ENCODE results near the gene SLC28A2. TPM values are rescaled to one million over a fixed set of nuclear protein-coding genes. Genes with fewer than 3 reads are reported as not detected.

SLC28A2 gene
- total and polyA plus RNA-seq, 2 donors (not counting 1 experiment from before 2014, with no cell fraction given), result not detected

- H3K27ac Mint-ChIP-seq, result no peak overlapping the region
- ATAC-seq (ENCODE audit: low read depth) (no peak), DNase-seq (no peak)
- H3K4me1 Mint-ChIP-seq, result no peaks in the 10 kb centered on the region
- intact Hi-C loops (cut with micrococcal nuclease), result no loop called here
- Histone ChIP-seq H3K27ac (ENCODE audit: low read length in 2 of 2) (no peak overlapping the region), H3K4me2 (replicated peaks; ENCODE audit: low read depth, low read length, poor library complexity, severe bottlenecking) (no peak overlapping the region), H3K27me3 (replicated peaks in 1 of 4; ENCODE audit: control extremely low read depth in 1 of 4, control insufficient read depth in 3 of 4, insufficient read depth in 4 of 4, low read length in 3 of 4) (peaks cover 0 to 11% (median 5%) of the 10 kb centered on the region in 4 experiments), H3K4me3 (ENCODE audit: control extremely low read depth in 1 of 5, extremely low read depth in 1 of 5, insufficient read depth in 1 of 5, low read depth in 2 of 5, low read length in 4 of 5) (no peak overlapping the region), H3K9me3 (ENCODE audit: control extremely low read depth in 1 of 3, control insufficient read depth in 2 of 3, insufficient read depth in 1 of 3, low read length in 2 of 3) (no peaks in the 10 kb centered on the region), H4K20me1 (ENCODE audit: control insufficient read depth, insufficient read depth, low read length, poor library complexity, severe bottlenecking) (no peaks in the 10 kb centered on the region), H3K36me3 (replicated peaks in 1 of 2; ENCODE audit: control extremely low read depth in 1 of 2, control insufficient read depth in 1 of 2, extremely low read depth in 1 of 2, insufficient read depth in 2 of 2, low read length in 1 of 2) (no peaks in the 10 kb centered on the region), H3K4me1 (ENCODE audit: control insufficient read depth in 2 of 2, insufficient read depth in 2 of 2, low read length in 2 of 2) (no peaks in the 10 kb centered on the region), H3K79me2 (ENCODE audit: control insufficient read depth, insufficient read depth, low read length) (no peaks in the 10 kb centered on the region), H2AFZ (ENCODE audit: insufficient read depth, low read depth, low read length, poor library complexity, severe bottlenecking) (no peak overlapping the region), H3K9ac (ENCODE audit: low read length) (no peak overlapping the region)
- 83% methylated on average over 2 of the region's 6 CpGs for WGBS (ENCODE audit: insufficient coverage)
- H3K27me3 Mint-ChIP-seq, result peaks cover 29% of the 10 kb centered on the region
- ChIA-PET CTCF (interaction anchor here (1.5 to 1.7 kb wide), 2 partner anchors 17 to 18 kb away, joined by 3 to 4 read pairs; no protein-coding TSS in a partner anchor), POLR2A (no interaction called here)
- TF ChIP-seq EZH2 (IDR thresholded peaks at IDR 0.05; ENCODE audit: borderline replicate concordance, insufficient read depth, low read depth, low read length, poor library complexity, severe bottlenecking), result no peak
- no peak for TF ChIP-seq CTCF (IDR thresholded peaks at IDR 0.05)
- H3K9me3 Mint-ChIP-seq (ENCODE audit: insufficient read depth), result no peaks in the 10 kb centered on the region
- H3K4me3 Mint-ChIP-seq, result no peak overlapping the region
These were observed 36.9 kb downstream of the SLC28A2 start for GRCh38 chr15:45288947-45289346.

GRCh38 chr15:45291822-45292582, 40.0 kb downstream of the SLC28A2 start:
- H3K4me1 Mint-ChIP-seq, result no peaks in the 10 kb centered on the region
- POLR2A ChIA-PET, result no interaction called here
- no peak for DNase-seq

More at GRCh38 chr15:45291822-45292582, 40.0 kb downstream of the SLC28A2 start:
- no peak overlapping the region for H3K27ac Mint-ChIP-seq
- H3K27ac ChIP-seq (ENCODE audit: low read length in 2 of 2), result no peak overlapping the region
- H3K36me3 ChIP-seq (replicated peaks in 1 of 2; ENCODE audit: control extremely low read depth in 1 of 2, control insufficient read depth in 1 of 2, extremely low read depth in 1 of 2, insufficient read depth in 2 of 2, low read length in 1 of 2), result no peaks in the 10 kb centered on the region
- no peaks in the 10 kb centered on the region for H4K20me1 ChIP-seq (ENCODE audit: control insufficient read depth, insufficient read depth, low read length, poor library complexity, severe bottlenecking)
- no peaks in the 10 kb centered on the region for H3K79me2 ChIP-seq (ENCODE audit: control insufficient read depth, insufficient read depth, low read length)
- intact Hi-C loops (cut with micrococcal nuclease), result no loop called here
- H3K9me3 ChIP-seq (ENCODE audit: control extremely low read depth in 1 of 3, control insufficient read depth in 2 of 3, insufficient read depth in 1 of 3, low read length in 2 of 3), result no peaks in the 10 kb centered on the region
- no peak overlapping the region for H2AFZ ChIP-seq (ENCODE audit: insufficient read depth, low read depth, low read length, poor library complexity, severe bottlenecking)
- no peak overlapping the region for H3K4me3 Mint-ChIP-seq
- H3K27me3 ChIP-seq (replicated peaks in 1 of 4; ENCODE audit: control extremely low read depth in 1 of 4, control insufficient read depth in 3 of 4, insufficient read depth in 4 of 4, low read length in 3 of 4), result no peaks in the 10 kb centered on the region
- no peak overlapping the region for H3K4me2 ChIP-seq (replicated peaks; ENCODE audit: low read depth, low read length, poor library complexity, severe bottlenecking)
- TF ChIP-seq EZH2 (IDR thresholded peaks at IDR 0.05; ENCODE audit: borderline replicate concordance, insufficient read depth, low read depth, low read length, poor library complexity, severe bottlenecking) (no peak), CTCF (IDR thresholded peaks at IDR 0.05) (no peak)
- H3K9ac ChIP-seq (ENCODE audit: low read length), result no peak overlapping the region
- CTCF ChIA-PET, result no interaction called here
- no peak overlapping the region for H3K4me3 ChIP-seq (ENCODE audit: control extremely low read depth in 1 of 5, extremely low read depth in 1 of 5, insufficient read depth in 1 of 5, low read depth in 2 of 5, low read length in 4 of 5)
- H3K4me1 ChIP-seq (ENCODE audit: control insufficient read depth in 2 of 2, insufficient read depth in 2 of 2, low read length in 2 of 2), result no peaks in the 10 kb centered on the region
- no peak for ATAC-seq (ENCODE audit: low read depth)
- peaks cover 22% of the 10 kb centered on the region for H3K27me3 Mint-ChIP-seq
- peaks cover under 1% of the 10 kb centered on the region for H3K9me3 Mint-ChIP-seq (ENCODE audit: insufficient read depth)
- 93% methylated on average over 3 of the region's 9 CpGs for WGBS (ENCODE audit: insufficient coverage)

All from B cell (primary cell).